GM12875 (cell line): ENCODE results near the gene COQ5.

ENCODE experiments used
- H3K4me3 ChIP-seq: one replicate; pipeline ENCODE4 v1.5.1; 2011; ENCODE audit warnings: low read depth, low read length, control low read depth
- TF ChIP-seq, protein P1 (sequence below): IDR thresholded peaks from 2 replicates; pipeline ENCODE4 v1.5.1; 2011; ENCODE audit warnings: low read depth, mild to moderate bottlenecking, control low read depth, inconsistent platforms, low read length, moderate library complexity, borderline replicate concordance; ENCODE audit not compliant: insufficient read depth

The COQ5 gene, protein sequence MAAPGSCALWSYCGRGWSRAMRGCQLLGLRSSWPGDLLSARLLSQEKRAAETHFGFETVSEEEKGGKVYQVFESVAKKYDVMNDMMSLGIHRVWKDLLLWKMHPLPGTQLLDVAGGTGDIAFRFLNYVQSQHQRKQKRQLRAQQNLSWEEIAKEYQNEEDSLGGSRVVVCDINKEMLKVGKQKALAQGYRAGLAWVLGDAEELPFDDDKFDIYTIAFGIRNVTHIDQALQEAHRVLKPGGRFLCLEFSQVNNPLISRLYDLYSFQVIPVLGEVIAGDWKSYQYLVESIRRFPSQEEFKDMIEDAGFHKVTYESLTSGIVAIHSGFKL

DNA sequence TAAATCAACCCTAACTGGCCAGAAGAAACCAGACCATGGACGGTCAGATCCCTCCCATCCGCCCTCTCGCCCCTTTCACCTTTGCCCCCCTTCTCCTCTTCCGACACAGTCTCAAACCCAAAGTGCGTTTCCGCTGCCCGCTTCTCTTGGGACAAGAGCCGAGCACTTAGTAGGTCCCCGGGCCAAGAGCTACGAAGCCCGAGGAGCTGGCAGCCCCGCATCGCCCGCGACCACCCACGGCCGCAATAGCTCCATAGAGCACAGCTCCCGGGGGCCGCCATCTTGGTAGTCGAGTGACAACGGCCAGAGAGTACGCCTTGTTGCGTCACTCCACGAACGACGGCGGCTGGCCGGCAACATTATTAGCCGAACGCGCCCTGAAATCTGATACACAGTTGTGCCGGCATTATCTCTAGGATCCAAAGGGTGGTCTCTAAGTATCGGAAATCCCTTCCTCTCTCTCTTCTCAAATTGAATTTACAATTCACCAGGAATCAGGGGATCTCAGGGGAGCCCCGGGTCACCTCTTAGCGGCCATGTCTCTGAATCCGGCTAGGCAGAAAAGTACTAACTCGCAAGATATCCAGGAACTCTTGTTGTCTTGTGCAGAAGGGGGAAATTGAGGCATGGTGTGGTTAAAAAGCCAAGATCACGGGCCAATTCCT is at the start of gene COQ5:
COQ5 (minus strand) TSS at position 298 of the 665 bp plus-strand sequence; CDS start at position 281, 17 bp downstream.
- peak within 1 kb of the TSS; percentile 75 for H3K4me3 ChIP-seq
- TF ChIP-seq, protein P1, sequence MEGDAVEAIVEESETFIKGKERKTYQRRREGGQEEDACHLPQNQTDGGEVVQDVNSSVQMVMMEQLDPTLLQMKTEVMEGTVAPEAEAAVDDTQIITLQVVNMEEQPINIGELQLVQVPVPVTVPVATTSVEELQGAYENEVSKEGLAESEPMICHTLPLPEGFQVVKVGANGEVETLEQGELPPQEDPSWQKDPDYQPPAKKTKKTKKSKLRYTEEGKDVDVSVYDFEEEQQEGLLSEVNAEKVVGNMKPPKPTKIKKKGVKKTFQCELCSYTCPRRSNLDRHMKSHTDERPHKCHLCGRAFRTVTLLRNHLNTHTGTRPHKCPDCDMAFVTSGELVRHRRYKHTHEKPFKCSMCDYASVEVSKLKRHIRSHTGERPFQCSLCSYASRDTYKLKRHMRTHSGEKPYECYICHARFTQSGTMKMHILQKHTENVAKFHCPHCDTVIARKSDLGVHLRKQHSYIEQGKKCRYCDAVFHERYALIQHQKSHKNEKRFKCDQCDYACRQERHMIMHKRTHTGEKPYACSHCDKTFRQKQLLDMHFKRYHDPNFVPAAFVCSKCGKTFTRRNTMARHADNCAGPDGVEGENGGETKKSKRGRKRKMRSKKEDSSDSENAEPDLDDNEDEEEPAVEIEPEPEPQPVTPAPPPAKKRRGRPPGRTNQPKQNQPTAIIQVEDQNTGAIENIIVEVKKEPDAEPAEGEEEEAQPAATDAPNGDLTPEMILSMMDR, result no peak

DNA sequence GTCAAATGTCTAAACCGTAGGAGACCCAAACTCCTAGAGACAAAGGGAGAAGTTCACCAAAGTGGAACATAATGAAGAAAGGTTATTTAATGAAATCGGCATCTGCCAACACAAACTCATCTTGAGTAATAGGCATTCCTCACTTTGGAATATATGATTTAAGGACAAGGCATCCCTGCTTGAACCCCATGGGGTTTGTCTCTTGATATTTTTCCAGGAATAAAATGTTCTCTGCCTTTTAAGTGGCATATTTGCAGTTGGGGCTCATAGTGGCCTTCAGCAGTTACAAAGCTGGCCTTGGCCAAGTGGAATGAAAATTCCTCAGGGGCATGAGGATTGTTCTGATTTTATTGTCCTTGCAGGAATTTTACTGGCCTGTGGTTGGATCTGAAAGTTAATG is 45.1 kb upstream of the COQ5 start:
- TF ChIP-seq, protein P1, result no peak
- H3K4me3 ChIP-seq, result no peak overlapping the region

DNA sequence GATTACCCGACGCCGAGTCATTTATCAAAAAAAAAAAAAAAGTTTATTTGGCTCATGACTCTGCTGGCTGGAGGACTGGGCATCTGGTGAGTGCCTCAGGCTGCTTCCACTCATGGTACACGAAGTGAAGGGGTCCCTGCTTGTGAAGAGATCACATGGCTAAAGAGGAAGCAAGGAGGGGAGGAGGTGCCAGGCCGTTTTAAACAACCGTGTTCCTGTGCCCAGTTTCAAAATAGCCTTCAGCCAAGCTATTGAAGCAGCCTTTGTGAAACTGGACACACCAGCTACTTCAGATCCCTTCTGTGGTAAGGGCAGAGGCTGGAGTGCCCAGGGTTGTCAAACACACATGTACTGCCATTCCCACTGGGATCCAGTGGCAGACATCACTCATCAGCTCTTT is 44.6 kb upstream of the COQ5 start:
- no peak overlapping the region for H3K4me3 ChIP-seq
- TF ChIP-seq, protein P1, result no peak

DNA sequence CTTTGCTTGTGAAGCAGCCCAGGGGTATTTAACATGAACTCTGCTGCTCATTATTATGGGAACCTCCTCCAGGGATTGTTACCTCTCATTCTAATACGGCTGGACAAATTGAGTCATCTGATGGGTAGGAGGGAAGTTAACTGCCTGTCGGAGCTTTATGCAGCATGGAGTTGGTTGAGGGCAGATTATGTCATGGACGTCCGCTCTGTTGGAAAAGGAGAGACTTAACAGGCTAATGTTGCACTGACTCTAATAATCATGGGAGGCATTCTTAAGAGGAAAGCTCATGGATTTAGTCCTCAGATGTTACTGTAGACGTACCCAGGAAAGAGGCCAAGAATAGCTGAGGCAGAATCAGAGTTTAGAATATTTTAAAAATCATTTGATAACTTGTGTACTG is 42.3 kb upstream of the COQ5 start:
- H3K4me3 ChIP-seq, result no peak overlapping the region
- TF ChIP-seq, protein P1, result no peak

DNA sequence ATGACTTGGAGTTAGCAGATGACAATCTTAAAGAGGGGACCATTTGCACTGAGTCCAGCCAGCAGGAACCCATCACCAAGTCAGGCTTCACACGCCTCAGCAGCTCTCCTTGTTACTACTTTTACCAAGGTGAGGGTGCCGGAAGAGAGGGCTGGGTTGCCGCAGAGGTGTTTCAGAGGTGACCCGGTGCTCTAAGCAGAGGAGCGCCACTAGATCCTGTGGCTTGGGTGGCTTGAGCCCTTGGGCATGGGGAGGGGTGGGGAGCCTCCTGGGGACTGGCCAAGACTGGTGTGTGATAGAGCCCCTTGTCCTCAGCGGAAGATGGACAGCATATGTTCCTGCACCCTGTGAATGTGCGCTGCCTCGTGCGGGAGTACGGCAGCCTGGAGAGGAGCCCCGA is 34.5 kb upstream of the COQ5 start:
- TF ChIP-seq, protein P1, result no peak

DNA sequence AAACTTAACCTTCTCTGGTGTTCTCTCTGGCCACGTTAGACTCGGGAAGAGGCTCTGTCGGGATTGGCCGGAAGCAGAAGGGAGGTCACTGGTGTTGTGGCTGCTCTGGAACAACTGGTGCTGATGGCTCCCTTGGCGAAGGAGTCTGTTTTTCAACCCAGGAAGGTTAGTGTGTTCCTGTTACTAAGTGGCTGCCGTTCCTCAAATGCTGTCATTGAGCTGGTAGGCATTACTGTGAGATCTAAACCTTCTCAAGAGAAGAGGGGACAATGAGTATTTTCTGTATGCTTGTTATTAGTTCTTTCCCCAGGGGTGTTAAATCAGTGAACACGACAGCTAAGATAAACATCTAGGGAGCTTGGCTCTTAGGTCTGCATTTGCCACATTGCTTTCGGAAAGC is 33.9 kb upstream of the COQ5 start:
- TF ChIP-seq, protein P1, result no peak

More for the DNA sequence above, 34.5 kb upstream of the COQ5 start:
- no peak overlapping the region for H3K4me3 ChIP-seq

DNA sequence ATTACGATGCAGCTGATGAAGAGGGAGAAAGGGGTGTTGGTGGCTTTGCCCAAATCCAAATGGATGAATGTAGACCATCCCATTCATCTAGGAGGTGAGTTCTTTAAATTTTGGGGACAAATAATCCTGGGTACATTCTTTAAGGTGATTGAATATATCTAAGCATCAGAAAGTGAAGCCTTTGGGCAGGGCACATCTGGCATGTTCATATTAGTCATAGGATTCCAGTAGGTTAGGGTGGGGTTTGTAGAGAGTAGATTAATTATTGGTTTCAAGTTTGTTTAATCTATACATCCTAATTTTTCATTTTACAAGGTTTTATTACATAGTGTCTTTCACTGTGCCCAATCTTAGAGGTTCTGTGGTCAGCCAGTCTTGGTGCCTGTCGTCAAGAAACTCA is 28.6 kb upstream of the COQ5 start:
- TF ChIP-seq, protein P1, result no peak
- H3K4me3 ChIP-seq, result no peak overlapping the region

More for the DNA sequence above, 33.9 kb upstream of the COQ5 start:
- no peak overlapping the region for H3K4me3 ChIP-seq
